HG03457 (cell line): ENCODE results near the gene LYPD8.

Experiments used
- ATAC-seq: cut with Tn5 transposase; IDR thresholded peaks from one replicate; pipeline ENCODE4 v1.9.1; 2021; ENCODE audit warnings: moderate number of reproducible peaks; ENCODE audit not compliant: unreplicated experiment

Gene LYPD8

GRCh38 chr1:248703674-248704073 is 51.9 kb downstream of the LYPD8 start:
- no peak for ATAC-seq

GRCh38 chr1:248702714-248703113 is 52.8 kb downstream of the LYPD8 start, which contains the start of gene OR14I1:
TSS of gene OR14I1 (minus strand) at chr1:248702766.
- ATAC-seq = no peak

- no peak for ATAC-seq
Observed at GRCh38 chr1:248699099-248699498, 56.5 kb downstream of the LYPD8 start.

GRCh38 chr1:248697907-248698306 is 57.7 kb downstream of the LYPD8 start:
- no peak for ATAC-seq

GRCh38 chr1:248696774-248697173 is 58.8 kb downstream of the LYPD8 start:
- no peak for ATAC-seq

GRCh38 chr1:248696261-248696660 is 59.3 kb downstream of the LYPD8 start:
- no peak for ATAC-seq

GRCh38 chr1:248695451-248696132 is 60.0 kb downstream of the LYPD8 start:
- no peak for ATAC-seq

- ATAC-seq = no peak
Observed at GRCh38 chr1:248691567-248692155, 63.9 kb downstream of the LYPD8 start.
